Skin of body (tissue), 2 donors: Measurements from ENCODE around the gene CAMK2B. TPM values are rescaled to one million over a fixed set of nuclear protein-coding genes. Genes with fewer than 3 reads are reported as not detected.

Experiments used
- DNase-seq: peaks from one replicate; lab custom pipeline; 2025; lab: John Stamatoyannopoulos, UW
- total RNA-seq: library from RNA; depleted of rRNA; stranded (reverse); fragments of >200 nt; gene quantifications from one replicate; pipeline ENCODE4 v1.2.3, GENCODE V29; 2014

CAMK2B gene
- total RNA-seq, 1 donor from 2014 or later = 2.2 TPM

DNA sequence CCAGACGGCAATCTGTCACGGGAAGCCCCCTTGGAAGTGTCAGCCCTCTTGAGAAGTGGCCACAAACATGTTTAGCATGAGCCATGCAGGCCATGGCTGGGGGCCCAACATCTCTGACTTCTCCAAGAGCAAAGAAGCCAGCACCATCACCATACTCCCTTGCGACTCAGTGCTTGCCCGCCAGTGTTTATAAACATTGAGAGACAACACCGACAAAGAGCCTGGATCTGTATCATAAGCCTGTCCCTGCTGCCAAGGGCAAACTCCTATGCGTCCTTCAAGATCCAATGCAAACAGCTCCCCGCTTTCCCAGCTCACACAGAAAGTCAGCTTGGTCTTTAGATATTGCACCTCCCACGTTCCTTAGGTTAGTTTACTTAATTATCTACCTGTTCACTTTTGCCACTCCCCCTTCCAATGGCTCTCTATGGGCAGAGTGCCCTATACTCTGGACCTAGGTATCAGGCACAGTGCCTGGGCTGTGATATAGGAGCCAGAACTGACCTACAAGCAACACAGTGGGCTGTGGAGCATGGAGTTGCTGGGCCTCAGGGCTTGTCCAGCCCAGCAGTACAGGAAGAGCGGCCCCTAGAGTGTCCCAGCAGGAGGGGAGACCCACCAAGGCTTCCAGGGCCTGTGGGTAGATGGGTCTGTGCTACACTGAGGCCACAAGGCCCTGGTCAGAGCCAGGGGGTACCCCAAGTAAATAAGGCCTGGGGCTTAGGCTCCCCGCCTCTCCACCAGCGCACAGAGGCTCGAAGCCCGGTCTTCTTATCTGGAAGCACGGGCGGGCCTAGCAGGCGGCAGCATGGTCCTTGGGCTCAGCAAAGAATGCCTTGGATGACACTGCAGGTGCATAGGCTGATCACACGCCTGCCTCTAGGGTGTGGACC lies 37.7 kb downstream of the CAMK2B start:
- DNase-seq = no peak

DNA sequence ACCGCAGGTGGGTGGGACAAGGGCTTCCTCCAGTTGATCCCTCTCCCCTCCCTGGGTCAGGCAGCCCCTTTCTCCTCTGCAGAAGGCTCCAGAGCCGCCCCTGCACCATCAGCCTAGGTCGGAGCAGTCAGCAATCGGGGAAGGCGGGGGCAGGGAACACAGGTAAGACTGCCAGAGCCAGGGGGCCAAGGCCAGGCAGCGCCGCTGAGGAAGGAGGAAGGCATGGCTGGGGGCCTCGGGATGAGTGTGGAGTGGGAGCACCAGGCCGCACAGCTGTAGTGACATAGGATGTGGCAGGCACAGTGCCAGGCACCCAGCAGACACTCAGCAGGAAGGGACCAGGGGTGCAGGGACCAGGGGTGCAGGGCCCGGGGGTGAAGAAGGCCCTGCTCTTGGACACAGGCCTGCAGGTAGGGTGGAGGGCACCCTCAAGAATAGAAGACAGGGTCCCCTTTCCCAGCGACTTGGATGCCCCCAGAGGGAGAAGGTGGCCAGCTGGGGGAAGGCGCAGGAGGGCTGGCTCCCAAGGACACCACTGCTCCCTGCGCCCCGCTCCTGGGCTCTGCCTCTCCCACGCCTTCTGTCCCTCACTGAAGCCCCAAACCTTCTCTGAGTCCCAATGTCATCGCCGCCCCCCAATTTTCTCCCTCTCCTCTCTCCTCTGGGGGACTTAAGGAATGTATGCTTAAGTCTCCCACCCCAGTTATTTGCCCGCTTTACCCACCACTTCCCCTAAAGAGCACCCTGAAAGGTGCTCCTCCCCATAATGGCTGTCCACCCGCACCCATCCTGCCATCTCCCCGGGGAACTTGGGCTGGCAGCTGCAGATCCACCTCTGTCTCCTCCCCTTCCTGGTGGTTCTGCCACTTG lies 38.5 kb downstream of the CAMK2B start:
- no peak for DNase-seq

DNA sequence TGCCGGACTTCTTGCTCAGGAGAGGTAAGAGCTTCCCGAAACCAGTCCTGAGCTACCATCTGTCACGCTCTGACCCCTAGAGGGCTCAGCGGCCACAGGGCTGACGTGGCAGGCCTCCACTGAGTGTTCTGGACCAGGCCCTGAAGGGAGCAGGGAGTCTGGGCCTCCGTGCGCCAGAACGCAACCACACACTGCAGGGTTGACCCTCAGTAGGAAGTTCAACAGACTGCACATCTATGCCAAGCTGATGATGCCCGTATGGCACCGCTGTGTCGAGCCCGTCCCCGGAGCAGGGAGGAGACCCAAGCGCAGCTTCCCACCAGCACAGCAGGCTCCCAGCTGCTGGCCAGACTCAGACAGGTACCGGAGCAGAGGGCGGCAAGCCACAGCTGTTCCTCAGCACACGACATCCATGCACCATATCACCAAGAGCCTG lies 39.2 kb downstream of the CAMK2B start:
- no peak for DNase-seq

DNA sequence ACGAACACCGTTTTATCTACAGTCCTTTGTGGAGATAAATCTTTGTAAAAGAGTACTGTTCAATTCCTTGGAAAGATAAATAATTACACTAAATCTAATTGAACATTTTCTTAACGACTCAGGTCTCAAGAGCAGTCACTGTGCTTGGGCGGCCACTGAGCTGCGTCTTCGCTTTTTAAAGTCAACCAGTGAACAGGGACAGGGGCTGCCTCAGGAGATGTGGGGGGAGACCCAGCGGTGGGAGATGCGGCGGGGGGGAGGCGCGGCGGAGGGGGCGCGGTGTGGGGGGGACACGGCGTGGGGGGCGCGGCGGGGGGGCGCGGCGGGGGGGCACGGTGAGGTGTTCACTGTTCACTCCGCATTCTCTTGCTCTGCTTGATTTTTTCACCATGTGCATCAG lies 39.8 kb downstream of the CAMK2B start:
- no peak for DNase-seq

DNA sequence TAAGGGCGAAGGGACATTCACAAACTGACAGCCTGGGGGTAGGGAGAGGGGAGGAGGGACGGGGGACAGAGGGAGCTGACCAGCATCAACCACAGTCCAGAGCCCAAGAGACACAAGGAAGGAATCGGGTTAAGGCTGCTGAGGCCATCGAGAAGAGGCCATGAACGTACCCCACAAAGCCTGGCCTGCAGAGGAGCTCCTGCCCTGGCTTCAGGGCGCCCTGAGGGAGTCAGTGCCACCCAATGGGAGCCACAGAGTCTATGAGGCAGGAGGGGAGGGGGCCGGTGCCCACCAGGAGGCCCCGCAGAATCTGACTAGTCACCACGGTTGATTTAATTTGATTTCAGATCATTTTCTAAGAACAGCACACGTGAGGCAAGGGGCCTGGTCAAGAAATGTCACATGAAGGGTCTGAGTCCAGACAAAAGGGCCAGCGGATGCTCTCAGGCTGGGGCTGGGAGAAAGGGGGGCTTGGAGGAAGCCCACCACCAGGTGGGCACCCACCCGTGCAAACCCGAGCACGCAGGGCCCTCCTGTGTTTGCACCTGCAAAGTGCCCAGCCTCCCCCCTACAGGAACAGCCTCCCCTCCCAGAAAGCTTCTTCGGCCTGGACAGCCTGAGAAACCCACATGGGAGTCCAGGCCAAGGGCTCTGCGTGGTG lies 40.4 kb downstream of the CAMK2B start:
- DNase-seq = no peak

DNA sequence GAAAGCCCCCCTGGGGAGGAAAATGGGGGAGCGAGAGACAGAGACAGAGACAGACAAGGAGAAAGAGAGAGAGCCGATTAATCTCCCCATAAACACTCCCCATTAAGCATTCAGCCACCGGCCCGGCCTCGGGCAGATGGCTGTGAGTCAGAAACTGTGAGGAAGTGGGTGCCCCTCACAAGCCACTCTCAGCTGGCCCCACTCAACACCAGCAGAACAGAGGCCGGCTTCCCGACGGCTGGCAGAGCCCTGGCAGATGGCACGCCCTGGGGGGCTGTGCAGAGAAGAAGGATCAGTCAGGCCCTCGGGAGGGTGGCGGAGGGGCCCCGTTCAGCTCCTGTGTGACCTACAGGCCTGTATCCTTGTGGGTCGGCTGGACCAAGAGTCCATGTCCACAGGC lies 41.2 kb downstream of the CAMK2B start:
- no peak for DNase-seq

DNA sequence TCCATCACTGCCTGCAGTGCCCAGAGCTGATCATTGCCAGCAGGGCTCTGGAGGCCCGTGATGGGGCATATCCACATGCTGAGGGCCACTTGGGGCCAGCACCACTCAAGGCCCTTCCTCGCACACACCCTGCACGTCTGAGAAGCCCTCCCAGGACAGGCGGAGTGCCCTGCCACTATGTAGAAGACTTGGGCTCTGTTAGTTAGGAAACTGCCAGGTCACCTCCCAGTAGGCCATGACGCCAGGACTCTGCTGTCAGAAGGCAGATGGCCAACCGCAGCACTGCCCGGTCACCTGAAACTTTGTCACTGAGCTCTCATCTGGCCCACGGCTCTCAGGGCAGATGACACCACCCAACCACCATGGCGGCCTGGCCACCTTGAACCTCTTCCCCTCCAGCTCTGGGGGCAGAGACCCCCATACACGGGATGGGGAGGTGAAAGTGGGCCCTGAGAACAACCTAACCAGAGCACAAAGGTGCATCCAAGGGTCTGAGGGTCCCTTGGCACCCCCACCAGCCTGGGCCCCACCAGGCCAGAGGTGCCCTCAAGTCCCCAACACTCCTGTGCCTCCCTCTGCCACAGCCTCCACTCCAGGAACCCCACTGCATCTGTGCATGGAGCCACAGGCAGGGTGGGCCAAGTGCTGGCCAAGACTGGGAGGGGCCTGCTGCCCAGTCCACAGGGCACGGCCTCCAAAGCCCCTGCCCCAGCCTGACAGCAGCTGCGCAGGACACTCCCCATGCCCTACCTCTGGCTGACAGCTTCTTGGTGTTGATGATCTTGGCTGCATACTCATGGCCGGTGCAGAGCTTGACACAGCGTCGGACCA lies 41.8 kb downstream of the CAMK2B start:
- no peak for DNase-seq

DNA sequence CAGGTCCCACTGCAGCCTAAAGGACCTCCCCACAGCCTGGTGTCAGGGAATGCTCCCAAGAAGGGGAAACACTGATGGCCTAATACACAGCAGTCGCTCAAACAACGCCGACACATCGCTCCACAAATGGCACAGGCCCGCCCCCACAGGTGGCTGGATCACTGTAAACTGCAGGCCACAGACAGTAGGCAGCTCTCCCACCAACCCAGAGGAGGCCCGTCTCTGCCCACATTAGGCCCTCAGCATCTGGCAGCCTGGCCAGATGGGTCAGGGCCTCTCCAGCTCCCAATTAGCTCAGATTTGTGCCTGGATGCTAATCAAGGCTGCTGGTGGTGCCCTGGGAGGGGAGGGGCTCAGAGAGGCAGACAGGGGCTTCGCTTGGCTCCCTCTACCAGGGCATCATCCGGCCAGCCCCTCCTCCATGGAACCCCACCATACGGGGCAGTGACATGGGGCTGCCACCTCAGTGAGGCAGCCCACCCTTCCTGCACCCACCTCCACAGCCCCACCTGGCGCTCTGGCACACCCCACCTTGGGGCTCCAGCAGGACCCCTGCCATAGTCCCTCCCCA lies 42.7 kb downstream of the CAMK2B start:
- no peak for DNase-seq

DNA sequence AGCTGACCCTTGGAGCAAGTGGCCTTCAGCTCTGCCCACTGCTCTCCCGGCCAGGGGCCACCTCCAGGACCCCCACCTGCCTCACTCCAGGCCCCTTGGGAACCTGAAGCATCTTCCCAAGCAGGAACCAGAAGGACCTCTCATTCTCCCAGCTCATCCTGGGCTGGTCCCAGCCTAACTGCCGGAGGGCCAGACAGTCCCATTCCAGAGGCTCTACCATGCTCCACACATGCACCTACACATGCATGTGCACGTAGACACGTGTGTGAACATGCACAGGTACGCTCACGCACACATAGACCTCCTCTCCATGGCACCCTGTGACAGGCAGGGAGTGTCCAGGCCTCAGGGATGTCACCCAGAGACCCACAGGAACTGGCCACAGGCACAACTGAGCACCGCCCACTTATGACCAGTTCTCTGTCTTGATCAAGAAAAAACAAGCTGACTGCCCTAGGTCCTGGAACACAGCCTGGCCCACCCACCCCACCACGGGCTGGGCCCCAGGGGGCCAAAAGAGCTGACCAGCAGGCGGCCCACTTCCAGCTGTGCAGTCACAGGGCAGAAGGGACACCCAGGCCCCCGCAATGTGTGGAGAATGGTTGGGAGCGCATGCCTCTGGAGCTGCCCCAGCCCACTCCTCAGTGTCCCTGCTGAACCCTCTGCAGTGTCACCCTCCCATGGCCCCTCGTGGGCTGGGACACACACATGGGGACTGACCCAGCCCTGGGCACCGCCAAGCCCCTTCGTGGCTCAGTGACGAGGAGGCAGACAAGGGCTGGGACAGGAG lies 43.4 kb downstream of the CAMK2B start:
- DNase-seq = no peak

DNA sequence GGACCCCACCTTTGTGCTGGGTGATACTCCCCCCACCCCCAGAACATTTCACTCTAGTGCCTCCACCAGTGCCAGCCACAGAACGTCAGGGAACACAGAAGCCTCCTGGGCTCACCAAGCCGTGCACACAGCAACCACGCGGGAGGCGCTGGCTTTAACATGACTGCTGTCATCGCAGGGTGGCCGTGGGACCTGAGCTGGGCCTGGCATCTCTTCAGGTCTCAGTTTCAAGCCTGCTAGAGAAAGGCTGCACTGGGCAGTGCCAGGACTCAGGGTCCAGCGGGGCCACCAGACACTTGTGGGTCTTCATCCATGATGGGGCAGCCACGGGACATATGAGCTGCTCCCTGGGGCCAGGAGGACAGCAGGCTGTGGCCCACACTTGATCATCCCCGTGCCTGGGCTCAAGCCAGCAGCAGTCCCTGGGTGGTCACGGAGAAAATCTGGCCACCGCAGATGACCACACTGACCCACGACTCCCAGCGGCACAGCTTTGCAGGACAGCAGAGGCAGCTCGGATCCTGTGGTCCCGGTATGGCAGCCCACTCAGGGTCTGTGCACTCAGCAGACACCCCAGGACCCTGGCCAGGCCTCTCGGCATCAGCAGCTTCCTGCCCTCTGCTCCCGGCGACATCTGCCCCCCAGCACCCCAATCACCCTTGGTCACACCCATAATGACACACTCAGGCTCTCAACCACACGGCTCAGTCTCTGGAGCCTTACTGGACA lies 44.2 kb downstream of the CAMK2B start:
- DNase-seq = no peak

DNA sequence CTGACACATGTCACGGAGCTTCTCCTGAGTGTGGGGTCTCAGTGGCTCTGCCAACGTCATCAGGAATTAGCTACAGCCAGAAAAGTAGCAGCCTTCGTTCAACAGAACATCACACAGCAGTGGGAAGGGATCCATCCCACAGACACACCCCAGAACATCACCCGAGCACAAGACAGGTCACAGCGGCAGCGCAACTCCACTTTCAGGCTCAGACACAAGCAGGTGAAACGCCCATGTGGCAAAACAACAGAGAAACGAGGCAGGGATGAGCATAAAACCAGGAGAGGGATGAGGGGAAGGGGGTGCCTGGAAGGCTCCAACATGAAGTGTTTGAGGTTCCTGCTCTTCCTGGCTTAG lies 44.8 kb downstream of the CAMK2B start:
- no peak for DNase-seq

DNA sequence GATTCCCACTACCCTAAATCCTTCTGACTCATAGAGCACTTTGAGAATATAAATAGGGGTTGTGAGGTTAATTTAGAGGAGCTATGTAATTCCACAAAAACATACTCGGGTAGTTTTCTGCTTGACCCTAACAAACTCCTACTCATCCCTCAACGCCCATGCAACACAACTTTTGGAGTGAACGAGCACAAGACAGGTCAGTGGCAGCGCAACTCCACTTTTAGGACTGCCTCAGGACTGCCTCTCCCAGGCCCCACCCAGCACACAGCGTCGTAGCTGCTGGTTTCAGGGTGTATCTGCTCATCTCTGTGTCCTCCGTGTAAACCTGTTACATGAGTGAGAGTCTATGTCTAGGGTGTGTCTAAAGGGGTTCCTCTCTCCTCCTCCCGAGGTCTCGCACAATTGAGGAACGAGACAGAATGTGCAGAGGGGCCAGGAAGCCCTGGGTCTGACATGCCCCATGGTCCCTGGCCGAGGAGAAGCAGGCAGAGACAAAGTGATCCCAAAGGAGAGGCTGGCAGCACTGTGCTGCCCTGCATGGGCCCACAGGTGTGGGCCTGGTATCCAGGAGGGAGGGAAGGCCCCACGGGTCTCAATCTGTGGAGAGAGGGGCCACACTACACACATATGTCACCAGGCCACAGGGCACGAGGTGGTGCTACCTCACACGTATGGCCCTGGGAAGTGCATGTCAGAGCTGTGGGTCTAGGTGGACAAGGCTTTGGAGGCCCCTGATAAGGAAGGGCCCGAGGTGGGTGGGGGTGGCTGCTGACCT lies 45.5 kb downstream of the CAMK2B start:
- DNase-seq = no peak

DNA sequence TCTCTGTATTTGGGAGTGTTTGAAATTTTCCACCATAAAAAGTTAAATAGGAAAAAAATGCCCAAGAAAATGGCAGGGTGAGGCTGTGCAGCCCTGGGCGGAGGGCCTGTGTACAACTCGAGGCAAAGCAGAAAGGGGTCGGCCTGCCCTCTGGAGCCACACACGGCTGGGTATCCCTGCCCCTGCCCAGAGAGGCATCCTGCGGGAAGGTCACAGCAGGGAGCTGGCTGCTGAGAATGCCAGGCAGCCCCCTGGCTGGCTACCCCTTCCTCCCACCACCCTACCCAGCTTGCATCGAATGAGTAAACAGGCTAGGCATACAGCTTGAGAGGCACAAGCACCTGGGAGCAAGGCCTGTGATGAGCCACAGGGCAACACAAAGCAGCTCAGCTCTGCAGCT lies 46.1 kb downstream of the CAMK2B start:
- DNase-seq = no peak

DNA sequence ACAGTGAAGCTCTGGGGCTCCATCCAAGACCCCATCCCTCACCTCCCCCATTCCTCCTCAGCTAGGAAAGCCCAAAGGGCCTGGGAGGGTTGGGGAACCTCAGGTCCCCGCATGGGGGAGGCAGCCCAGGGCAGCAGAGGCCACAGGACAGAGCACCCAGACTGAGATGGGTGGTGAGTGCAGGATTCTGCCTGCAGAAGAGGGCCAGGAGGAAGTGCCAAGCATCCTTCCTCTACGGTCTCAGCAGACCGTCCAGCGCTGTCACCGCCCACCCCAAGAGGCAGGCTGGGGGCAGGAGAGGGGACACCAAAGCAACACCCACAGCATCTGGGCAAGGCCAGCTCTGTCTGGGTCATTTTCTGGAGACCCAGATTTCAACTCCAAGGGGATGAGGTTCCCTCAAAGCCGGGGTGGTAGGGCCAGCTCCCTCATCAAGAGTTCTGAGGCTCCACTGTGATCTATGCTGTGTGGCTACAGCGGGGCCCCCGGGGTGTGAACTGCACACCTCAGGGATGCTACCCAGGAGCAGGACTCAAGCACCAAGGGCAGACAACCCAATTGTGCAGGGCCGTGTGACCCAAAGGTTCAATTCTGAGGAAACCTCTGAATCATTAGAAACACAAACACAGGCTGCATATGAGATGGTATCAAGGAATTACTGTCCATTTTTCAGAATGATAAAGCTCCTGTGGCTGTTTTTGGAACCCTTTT lies 46.8 kb downstream of the CAMK2B start:
- no peak for DNase-seq

DNA sequence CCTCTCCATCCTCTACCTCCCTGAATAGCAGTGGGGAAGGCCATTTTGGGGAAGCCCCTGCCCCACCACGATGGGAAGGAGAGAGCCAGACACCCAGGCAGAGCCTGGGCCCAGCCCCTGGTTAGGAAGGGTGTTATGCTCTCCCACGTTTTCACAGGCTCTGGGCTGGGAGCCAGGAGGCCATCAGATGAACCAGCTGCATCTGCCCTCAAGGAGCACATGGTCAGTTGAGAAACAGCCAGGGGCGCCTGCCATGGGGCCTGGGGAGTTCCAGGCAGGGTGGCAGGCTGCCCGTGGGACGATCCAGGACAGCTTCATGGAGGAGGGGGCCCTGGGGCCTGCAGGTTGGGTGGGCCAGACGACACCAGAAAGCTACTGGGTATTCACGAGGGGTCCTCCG lies 47.5 kb downstream of the CAMK2B start:
- no peak for DNase-seq

DNA sequence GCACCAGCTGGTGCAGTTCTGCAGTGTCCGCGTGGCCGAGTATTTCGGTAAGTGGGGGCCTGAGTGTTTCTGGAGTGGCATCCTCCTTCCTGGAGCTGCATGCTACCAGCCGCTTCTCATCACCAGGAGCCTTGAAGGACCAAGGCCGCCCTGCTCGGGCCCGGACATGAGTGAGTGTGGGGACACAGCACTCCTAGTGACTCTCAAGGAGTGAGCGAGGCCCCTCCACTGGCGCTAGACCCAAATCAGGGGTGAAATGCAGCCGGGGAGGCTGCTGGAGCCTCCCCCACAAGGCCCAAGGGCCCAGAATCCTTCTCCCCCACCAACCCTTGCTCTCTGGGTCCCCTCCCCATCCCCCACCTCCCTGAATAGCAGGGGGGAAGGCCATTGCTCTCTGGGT lies 48.0 kb downstream of the CAMK2B start:
- DNase-seq = no peak

DNA sequence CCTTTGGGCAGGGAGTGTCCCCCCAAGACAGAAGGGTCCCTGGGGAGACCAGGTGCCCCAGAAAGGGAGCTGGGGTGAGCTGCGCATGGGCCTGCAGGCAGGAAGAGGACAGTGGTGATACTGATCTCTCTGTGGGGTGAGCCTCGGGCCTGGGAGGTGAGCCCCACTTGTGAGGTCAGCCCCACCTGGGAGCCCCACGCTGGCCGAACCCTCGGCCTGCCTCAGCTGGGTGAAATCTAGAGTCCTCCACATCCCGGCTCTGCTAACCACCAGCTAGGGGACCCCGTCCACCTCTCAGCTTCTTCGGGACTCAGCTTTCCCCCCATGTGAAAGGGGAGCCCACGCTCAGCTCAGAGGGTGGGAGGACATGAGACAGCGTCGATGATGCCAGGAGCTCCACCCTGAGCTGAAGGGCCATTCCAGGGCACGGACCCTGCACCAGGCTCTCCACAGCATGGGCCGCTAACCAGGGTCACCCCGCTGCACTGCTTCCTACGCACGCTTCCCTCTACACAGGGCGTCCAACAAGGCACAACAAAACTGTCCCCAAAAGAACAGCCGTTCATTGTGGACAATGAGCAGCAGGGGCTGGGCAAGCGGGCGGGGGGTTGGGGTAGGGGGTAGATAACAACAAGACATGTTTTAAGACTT lies 48.7 kb downstream of the CAMK2B start:
- DNase-seq = no peak
